Activated CD8-positive, alpha-beta T cell treated with anti-CD3 and anti-CD28 coated beads for 36 hours (primary cell): ENCODE measurements around the gene GRWD1. TPM values are rescaled to one million over a fixed set of nuclear protein-coding genes. Genes with fewer than 3 reads are reported as not detected.

Experiments used
- ATAC-seq: fragments of 200-7000 bp; cut with Tn5 transposase; one replicate; pipeline ENCODE4 v1.10.0; 2021; ENCODE audit warnings: mild to moderate bottlenecking, moderate library complexity
- CTCF ChIA-PET: fragments of 350-600 bp; sonication (Branson Sonifier 250); formaldehyde crosslinking; loops from one replicate; lab custom pipeline; 2021; ENCODE audit warnings: antibody characterized with exemption; lab: Charles Lee
- POLR2A ChIA-PET: fragments of 350-600 bp; sonication (Branson Sonifier 250); formaldehyde crosslinking; loops from one replicate; lab custom pipeline; 2021; ENCODE audit warnings: antibody characterized with exemption; lab: Charles Lee
- DNase-seq: peaks from one replicate; pipeline ENCODE4 v3.0.0-alpha.2; 2020
- H3K27ac Mint-ChIP-seq: one replicate; pipeline ENCODE4 v1.8.0; 2021; ENCODE audit warnings: mild to moderate bottlenecking, mixed read lengths
- H3K27me3 Mint-ChIP-seq: one replicate; pipeline ENCODE4 v1.8.0; 2021; ENCODE audit warnings: mixed read lengths
- H3K36me3 Mint-ChIP-seq: one replicate; pipeline ENCODE4 v1.8.0; 2021; ENCODE audit warnings: low read depth, mixed read lengths
- H3K4me1 Mint-ChIP-seq: one replicate; pipeline ENCODE4 v1.8.0; 2021; ENCODE audit warnings: low read depth, mixed read lengths
- H3K4me3 Mint-ChIP-seq: one replicate; pipeline ENCODE4 v1.8.0; 2021; ENCODE audit warnings: mild to moderate bottlenecking, moderate library complexity, mixed read lengths
- H3K9me3 Mint-ChIP-seq: one replicate; pipeline ENCODE4 v1.8.0; 2021; ENCODE audit warnings: mixed read lengths
- CTCF ChIP-seq: fragments of 200-600 bp; IDR thresholded peaks from one replicate; pipeline ENCODE4 v1.8.0; 2022; ENCODE audit warnings: antibody characterized with exemption, mild to moderate bottlenecking
- intact Hi-C: fragments of 100-400 bp; cut with micrococcal nuclease; formaldehyde crosslinking; loops from one replicate; pipeline ENCODE4 v1.10.0; 2022
- total RNA-seq, 2 experiments: library from RNA; stranded (reverse); gene quantifications; one replicate each; pipeline ENCODE4 v1.2.3, GENCODE V29; 2021

The GRWD1 gene
- total RNA-seq, 2 experiments from 2014 or later, result 49.4 to 50.1 TPM

- Mint-ChIP-seq H3K36me3 (peaks cover 22% of the 10 kb centered on the region), H3K27ac (no peak overlapping the region), H3K9me3 (no peaks in the 10 kb centered on the region), H3K4me1 (peaks cover 30% of the 10 kb centered on the region), H3K4me3 (no peak overlapping the region), H3K27me3 (peaks cover 19% of the 10 kb centered on the region)
- ChIA-PET CTCF (interaction anchor here (0.6 to 1.2 kb wide), 3 partner anchors 46 to 141 kb away, joined by 3 to 4 read pairs (median 3); partner anchors contain the start of gene KDELR1), POLR2A (interaction anchor here (1.0 kb wide), 1 partner anchor 15 kb away, joined by 3 read pairs; no protein-coding TSS in a partner anchor)
- DNase-seq, result no peak
- TF ChIP-seq CTCF, result no peak
- no peak for ATAC-seq
- intact Hi-C loops, result no loop called here
These were observed 2.1 kb upstream of the GRWD1 start for GRCh38 chr19:48443731-48444128.

GRCh38 chr19:48444129-48444935, 1.5 kb upstream of the GRWD1 start:
- Mint-ChIP-seq H3K36me3 (peaks cover 27% of the 10 kb centered on the region), H3K27ac (peak overlapping the region; percentile 5), H3K27me3 (peaks cover 19% of the 10 kb centered on the region), H3K9me3 (no peaks in the 10 kb centered on the region), H3K4me3 (peak overlapping the region; percentile 79), H3K4me1 (peaks cover 32% of the 10 kb centered on the region)
- ChIA-PET CTCF (interaction anchor here (1.2 to 2.1 kb wide), 3 partner anchors 53 to 140 kb away, joined by 3 to 8 read pairs (median 4); partner anchors contain the start of gene KDELR1), POLR2A (interaction anchor here (0.7 to 1.1 kb wide), 3 partner anchors 16 to 123 kb away, joined by 3 read pairs; a partner anchor contains a TSS)
- intact Hi-C loops, result no loop called here
- DNase-seq (peak; percentile 7), ATAC-seq (no peak)
- TF ChIP-seq CTCF, result no peak

GRCh38 chr19:48444936-48445200, 915 bp upstream of the GRWD1 start:
- peaks cover 32% of the 10 kb centered on the region for H3K4me1 Mint-ChIP-seq
- intact Hi-C loops, result no loop called here
- peak overlapping the region; percentile 89 for H3K27ac Mint-ChIP-seq
- POLR2A ChIA-PET, result interaction anchor here (0.7 to 1.1 kb wide), 2 partner anchors 43 to 123 kb away, joined by 3 read pairs; a partner anchor contains a TSS
- H3K27me3 Mint-ChIP-seq, result peaks cover 19% of the 10 kb centered on the region
- ATAC-seq (no peak), DNase-seq (no peak)
- H3K4me3 Mint-ChIP-seq, result peak overlapping the region; percentile 79
- H3K9me3 Mint-ChIP-seq, result no peaks in the 10 kb centered on the region
- CTCF ChIA-PET, result interaction anchor here (1.9 to 2.1 kb wide), 2 partner anchors 54 to 139 kb away, joined by 4 to 8 read pairs; partner anchors contain the start of gene KDELR1
- no peak for TF ChIP-seq CTCF
- peaks cover 31% of the 10 kb centered on the region for H3K36me3 Mint-ChIP-seq

GRCh38 chr19:48445256-48445605, 552 bp upstream of the GRWD1 start:
- ChIA-PET CTCF (interaction anchor here (1.9 to 2.1 kb wide), 2 partner anchors 54 to 139 kb away, joined by 4 to 8 read pairs; partner anchors contain the start of gene KDELR1), POLR2A (interaction anchor here (0.6 to 1.1 kb wide), 4 partner anchors 34 to 281 kb away, joined by 3 read pairs; a partner anchor contains a TSS)
- Mint-ChIP-seq H3K27ac (peak overlapping the region; percentile 89), H3K4me1 (peaks cover 32% of the 10 kb centered on the region), H3K27me3 (peaks cover 19% of the 10 kb centered on the region), H3K9me3 (no peaks in the 10 kb centered on the region), H3K4me3 (peak overlapping the region; percentile 79), H3K36me3 (peaks cover 31% of the 10 kb centered on the region)
- intact Hi-C loops, result no loop called here
- TF ChIP-seq CTCF, result peak; percentile 49
- peak; percentile 38 for DNase-seq
- peak; percentile 29 for ATAC-seq

- peaks cover 15% of the 10 kb centered on the region for H3K27me3 Mint-ChIP-seq
- H3K36me3 Mint-ChIP-seq, result peaks cover 36% of the 10 kb centered on the region
- POLR2A ChIA-PET, result interaction anchor here (0.8 to 3.7 kb wide), 6 partner anchors 9 to 112 kb away, joined by 3 to 17 read pairs (median 5); partner anchors contain the start of gene KCNJ14
- intact Hi-C loops, result no loop called here
- peak overlapping the region; percentile 89 for H3K27ac Mint-ChIP-seq
- peaks cover 32% of the 10 kb centered on the region for H3K4me1 Mint-ChIP-seq
- DNase-seq (no peak), ATAC-seq (no peak)
- TF ChIP-seq CTCF, result no peak
- H3K9me3 Mint-ChIP-seq, result no peaks in the 10 kb centered on the region
- CTCF ChIA-PET, result interaction anchor here (0.7 to 2.1 kb wide), 4 partner anchors 43 to 137 kb away, joined by 3 to 8 read pairs (median 5); partner anchors contain the start of gene KDELR1
- H3K4me3 Mint-ChIP-seq, result peak overlapping the region; percentile 79
These were observed 796 bp downstream of the GRWD1 start for GRCh38 chr19:48446579-48446978.
